A549 treated with DMSO at 1 μM for 4 hours (cell line): ENCODE measurements around the gene KRTAP4-3. TPM values are rescaled to one million over a fixed set of nuclear protein-coding genes. Genes with fewer than 3 reads are reported as not detected.

Source experiments
- total RNA-seq: library from RNA; stranded (reverse); fragments of 200-300 nt; extraction: Qiagen RNA extraction; gene quantifications from 5 replicates; pipeline ENCODE4 v1.2.3, GENCODE V29; 2022; ENCODE audit warnings: low read depth

KRTAP4-3 gene
- not detected in 5 replicates for total RNA-seq

DNA sequence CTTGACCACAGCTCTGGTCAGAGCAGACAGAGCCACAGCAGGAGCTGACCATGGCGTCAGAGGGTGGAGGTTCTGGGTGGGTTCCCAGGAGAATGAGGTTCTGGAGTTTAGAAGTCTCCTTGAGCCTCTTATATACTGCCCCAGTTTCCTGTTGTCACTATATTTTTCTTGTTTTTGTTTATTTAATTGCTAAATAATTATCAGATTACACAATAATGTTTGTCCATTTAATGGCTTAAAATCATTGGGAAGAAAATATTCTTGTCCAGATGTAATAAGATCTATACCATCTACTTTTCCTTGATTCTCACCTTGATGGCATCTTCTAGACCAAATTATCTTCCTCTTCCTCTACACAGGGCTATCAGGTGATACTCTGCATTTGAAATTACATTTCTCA lies at the start of gene KRTAP4-3:
Gene KRTAP4-3 (minus strand): TSS at position 101 of the 400 bp plus-strand sequence. CDS start 49 bp downstream, at position 52.

DNA sequence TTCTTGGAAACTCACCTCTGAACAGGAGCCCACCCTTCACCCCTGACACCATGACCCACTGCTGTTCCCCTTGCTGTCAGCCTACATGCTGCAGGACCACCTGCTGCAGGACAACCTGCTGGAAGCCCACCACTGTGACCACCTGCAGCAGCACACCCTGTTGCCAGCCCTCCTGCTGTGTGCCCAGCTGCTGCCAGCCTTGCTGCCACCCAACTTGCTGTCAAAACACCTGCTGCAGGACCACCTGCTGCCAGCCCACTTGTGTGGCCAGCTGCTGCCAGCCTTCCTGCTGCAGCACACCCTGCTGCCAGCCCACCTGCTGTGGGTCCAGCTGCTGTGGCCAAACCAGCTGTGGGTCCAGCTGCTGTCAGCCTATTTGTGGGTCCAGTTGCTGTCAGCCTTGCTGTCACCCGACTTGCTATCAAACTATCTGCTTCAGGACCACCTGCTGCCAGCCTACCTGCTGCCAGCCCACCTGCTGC lies 21.9 kb upstream of the KRTAP4-3 start, which contains the start of gene KRTAP9-1:
Gene KRTAP9-1 (plus strand): TSS at position 51 of the 482 bp plus-strand sequence. CDS start 0 bp downstream, at position 51.

DNA sequence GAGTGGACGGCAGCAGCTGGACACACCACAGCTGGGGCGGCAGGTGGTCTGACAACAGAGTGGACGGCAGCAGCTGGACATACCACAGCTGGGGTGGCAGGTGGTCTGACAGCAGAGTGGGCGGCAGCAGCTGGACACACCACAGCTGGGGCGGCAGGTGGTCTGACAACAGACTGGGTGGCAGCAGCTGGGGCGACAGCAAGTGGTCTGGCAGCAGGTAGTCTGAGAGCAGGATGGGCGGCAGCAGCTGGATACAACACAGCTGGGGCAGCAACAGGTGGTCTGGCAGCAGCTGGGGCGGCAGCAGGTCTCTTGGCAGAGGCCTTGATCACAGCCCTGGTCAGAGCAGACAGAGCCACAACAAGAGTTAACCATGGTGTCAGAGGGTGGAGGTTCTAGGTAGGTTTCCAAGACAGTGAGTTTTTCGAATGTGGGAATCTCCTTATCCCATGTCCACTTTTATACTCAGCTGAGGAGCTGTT lies 16.5 kb upstream of the KRTAP4-3 start, which contains the start of gene KRTAP4-1:
Gene KRTAP4-1 (minus strand): TSS at position 432 of the 482 bp plus-strand sequence. CDS start 57 bp downstream, at position 375.

DNA sequence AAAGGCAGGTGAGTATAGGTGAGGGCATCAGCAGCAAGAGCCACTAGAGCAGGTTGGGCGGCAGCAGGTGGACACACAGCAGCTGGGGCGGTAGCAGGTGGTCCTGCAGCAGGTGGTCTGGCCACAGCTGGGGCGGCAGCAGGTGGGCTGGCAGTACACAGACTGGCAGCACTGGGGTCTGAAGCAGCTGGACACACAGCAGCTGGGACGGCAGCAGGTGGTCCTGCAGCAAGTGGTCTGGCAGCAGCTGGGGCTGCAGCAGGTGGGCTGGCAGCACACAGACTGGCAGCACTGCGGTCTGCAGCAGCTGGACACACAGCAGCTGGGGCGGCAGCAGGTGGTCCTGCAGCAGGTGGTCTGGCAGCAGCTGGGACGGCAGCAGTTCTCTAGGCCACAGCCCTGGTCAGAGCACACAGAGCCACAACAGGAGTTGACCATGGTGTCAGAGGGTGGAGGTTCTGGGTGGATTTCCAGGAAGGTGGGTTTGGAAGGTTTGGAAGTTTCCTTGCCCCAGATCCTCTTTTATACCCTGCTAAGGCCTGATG lies 9.8 kb upstream of the KRTAP4-3 start, which contains the start of gene KRTAP4-2:
Gene KRTAP4-2 (minus strand): TSS at position 495 of the 545 bp plus-strand sequence. CDS start 57 bp downstream, at position 438.

DNA sequence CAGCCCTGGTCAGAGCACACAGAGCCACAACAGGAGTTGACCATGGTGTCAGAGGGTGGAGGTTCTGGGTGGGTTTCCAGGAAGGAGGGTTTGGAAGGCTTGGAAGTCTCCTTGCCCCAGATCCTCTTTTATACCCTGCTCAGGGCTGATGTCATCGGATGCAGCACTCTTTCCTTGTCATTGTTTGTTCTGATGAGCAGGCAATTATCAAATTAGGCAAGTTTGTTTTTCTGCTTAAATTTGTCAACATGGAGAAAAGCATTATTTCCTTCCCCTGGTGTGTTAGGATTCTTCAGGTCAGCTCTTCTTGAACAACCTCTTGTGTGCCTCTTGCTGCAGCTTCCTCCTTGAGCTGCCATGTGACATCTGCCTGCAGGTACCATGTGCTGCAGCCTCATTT lies 7.4 kb downstream of the KRTAP4-3 start, which contains the start of gene KRTAP4-4:
Gene KRTAP4-4 (minus strand): TSS at position 101 of the 400 bp plus-strand sequence. CDS start 57 bp downstream, at position 44.

DNA sequence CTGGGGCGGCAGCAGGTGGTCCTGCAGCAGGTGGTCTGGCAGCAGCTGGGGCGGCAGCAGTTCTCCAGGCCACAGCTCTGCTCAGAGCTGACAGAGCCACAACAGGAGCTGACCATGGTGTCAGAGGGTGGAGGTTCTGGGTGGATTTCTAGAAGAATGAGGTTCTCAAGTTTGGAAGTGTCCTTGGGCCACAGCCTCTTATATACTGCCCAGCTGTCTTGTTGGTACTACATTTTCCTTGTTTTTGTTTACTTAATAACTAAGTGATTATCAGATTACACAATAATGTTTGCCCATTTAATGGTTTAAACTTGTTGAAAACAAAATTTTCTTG lies 18.4 kb downstream of the KRTAP4-3 start, which contains the start of gene KRTAP4-5:
Gene KRTAP4-5 (minus strand): TSS at position 174 of the 334 bp plus-strand sequence. CDS start 58 bp downstream, at position 116.

DNA sequence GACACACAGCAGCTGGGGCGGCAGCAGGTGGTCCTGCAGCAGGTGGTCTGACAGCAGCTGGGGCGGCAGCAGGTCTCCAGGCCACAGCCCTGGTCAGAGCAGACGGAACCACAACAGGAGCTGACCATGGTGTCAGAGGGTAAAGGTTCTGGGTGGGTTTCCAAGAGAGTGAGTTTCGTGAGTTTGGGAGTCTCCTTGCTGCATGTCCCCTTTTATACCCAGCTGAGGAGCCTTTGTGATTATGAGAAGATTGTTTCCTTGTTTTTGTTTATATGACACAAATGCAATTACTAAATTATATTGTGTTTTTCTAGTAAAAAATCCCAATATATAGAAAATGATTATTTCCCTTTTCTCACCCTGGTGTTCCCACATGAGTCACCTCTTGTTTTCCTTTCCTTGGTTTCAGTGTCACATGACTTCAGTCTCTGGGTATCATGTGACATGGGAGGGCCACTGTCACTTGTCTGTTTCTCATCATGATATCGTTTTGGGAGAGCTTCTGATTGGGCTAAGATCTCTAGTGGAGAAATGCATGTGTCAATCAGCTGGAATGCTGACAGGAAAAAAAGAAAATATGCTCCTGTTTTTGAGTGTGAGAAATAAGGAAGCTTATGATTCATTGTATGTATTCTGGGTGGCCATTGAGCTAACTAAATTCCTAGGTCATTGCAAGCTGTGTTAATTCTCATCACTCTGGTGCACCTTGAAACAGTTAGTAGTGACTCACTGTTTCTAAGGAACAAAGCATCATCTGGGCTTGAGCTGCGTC lies 27.5 kb downstream of the KRTAP4-3 start, which contains the start of gene KRTAP4-6:
Gene KRTAP4-6 (minus strand): TSS at position 185 of the 772 bp plus-strand sequence. CDS start 57 bp downstream, at position 128.

DNA sequence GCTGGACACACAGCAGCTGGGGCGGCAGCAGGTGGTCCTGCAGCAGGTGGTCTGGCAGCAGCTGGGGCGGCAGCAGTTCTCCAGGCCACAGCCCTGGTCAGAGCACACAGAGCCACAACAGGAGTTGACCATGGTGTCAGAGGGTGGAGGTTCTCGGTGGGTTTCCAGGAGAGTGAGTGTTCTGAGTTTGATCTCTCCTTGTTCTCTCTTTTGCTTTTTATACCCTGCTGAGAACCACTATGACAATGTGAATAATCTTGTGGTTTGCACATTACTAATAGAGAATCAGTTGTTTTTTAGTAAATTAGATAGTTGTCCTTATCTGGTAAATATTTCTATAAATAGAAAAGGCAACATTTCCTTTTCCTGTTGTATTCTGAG lies 44.0 kb downstream of the KRTAP4-3 start, which contains the start of gene KRTAP4-12:
Gene KRTAP4-12 (minus strand): TSS at position 192 of the 381 bp plus-strand sequence. CDS start 60 bp downstream, at position 132.

DNA sequence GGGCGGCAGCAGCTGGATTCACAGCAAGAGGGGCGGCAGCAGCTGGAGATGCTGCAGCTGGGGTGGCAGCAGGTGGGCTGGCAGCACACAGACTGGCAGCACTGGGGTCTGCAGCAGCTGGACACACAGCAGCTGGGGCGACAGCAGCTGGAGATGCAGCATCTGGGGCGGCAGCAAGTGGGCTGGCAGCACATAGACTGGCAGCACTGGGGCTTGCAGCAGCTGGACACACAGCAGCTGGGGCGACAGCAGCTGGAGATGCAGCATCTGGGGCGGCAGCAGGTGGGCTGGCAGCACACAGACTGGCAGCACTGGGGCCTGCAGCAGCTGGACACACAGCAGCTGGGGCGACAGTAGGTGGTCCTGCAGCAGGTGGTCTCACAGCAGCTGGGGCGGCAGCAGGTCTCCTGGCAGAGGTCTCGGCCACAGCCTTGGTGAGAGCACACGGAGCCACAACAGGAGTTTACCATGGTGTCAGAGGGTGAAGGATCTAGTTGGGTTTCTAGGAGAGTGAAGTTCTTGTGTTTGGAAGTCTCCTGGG lies 50.1 kb downstream of the KRTAP4-3 start, which contains the start of gene KRTAP4-11:
Gene KRTAP4-11 (minus strand): TSS at position 528 of the 541 bp plus-strand sequence. CDS start 58 bp downstream, at position 470.

Other genes starting within 250 kb of the KRTAP4-3 start
- gene KRT23, start 230.6 kb downstream of the KRTAP4-3 start, total RNA-seq = 0.09 to 0.18 TPM (median 0.10 TPM) in 3 of 5 replicates, not detected in the others
- gene KRT39, start 201.3 kb downstream of the KRTAP4-3 start, total RNA-seq = not detected in 5 replicates
- gene KRT40, start 183.9 kb downstream of the KRTAP4-3 start, total RNA-seq = not detected in 5 replicates
- gene KRTAP3-3, start 174.1 kb downstream of the KRTAP4-3 start, total RNA-seq = not detected in 5 replicates
- 0.26 to 0.35 TPM (median 0.34 TPM) in 3 of 5 replicates, not detected in the others for gene KRTAP3-2, start 168.3 kb downstream of the KRTAP4-3 start, total RNA-seq
- not detected in 5 replicates for gene KRTAP3-1, start 159.1 kb downstream of the KRTAP4-3 start, total RNA-seq
- gene KRTAP1-5, start 141.0 kb downstream of the KRTAP4-3 start, total RNA-seq = 0.08 TPM in 1 of 5 replicates, not detected in the others
- gene KRTAP1-4, start 138.0 kb downstream of the KRTAP4-3 start, total RNA-seq = not detected in 5 replicates
- gene KRTAP1-3, start 133.3 kb downstream of the KRTAP4-3 start, total RNA-seq = not detected in 5 replicates
- not detected in 5 replicates for gene KRTAP1-1, start 126.8 kb downstream of the KRTAP4-3 start, total RNA-seq
- gene KRTAP2-1, start 120.9 kb downstream of the KRTAP4-3 start, total RNA-seq = not detected in 5 replicates
- gene KRTAP2-2, start 113.0 kb downstream of the KRTAP4-3 start, total RNA-seq = not detected in 5 replicates
- gene KRTAP2-3, start 108.1 kb downstream of the KRTAP4-3 start, total RNA-seq = 0.12 to 0.13 TPM in 2 of 5 replicates, not detected in the others
- not detected in 5 replicates for gene KRTAP2-4, start 102.3 kb downstream of the KRTAP4-3 start, total RNA-seq
- not detected in 5 replicates for gene KRTAP4-7, start 84.1 kb downstream of the KRTAP4-3 start, total RNA-seq
- not detected in 5 replicates for gene KRTAP4-8, start 70.1 kb downstream of the KRTAP4-3 start, total RNA-seq
- not detected in 5 replicates for gene KRTAP4-16, start 66.0 kb downstream of the KRTAP4-3 start, total RNA-seq
- gene KRTAP4-9, start 62.8 kb downstream of the KRTAP4-3 start, total RNA-seq = 0.20 TPM in 1 of 5 replicates, not detected in the others
- gene KRTAP4-11, start 49.8 kb downstream of the KRTAP4-3 start, total RNA-seq = not detected in 5 replicates
- gene KRTAP4-12, start 44.0 kb downstream of the KRTAP4-3 start, total RNA-seq = not detected in 5 replicates
- not detected in 5 replicates for gene KRTAP4-6, start 27.7 kb downstream of the KRTAP4-3 start, total RNA-seq
- not detected in 5 replicates for gene KRTAP4-5, start 18.4 kb downstream of the KRTAP4-3 start, total RNA-seq
- not detected in 5 replicates for gene KRTAP4-4, start 7.5 kb downstream of the KRTAP4-3 start, total RNA-seq
- gene KRTAP4-2, start 10.0 kb upstream of the KRTAP4-3 start, total RNA-seq = not detected in 5 replicates
- gene KRTAP4-1, start 16.7 kb upstream of the KRTAP4-3 start, total RNA-seq = 0.15 to 0.30 TPM (median 0.20 TPM) in 4 of 5 replicates, not detected in the other
- gene KRTAP9-1, start 21.7 kb upstream of the KRTAP4-3 start, total RNA-seq = not detected in 5 replicates
- gene KRTAP9-2, start 58.4 kb upstream of the KRTAP4-3 start, total RNA-seq = not detected in 5 replicates
- gene KRTAP9-3, start 64.2 kb upstream of the KRTAP4-3 start, total RNA-seq = not detected in 5 replicates
- not detected in 5 replicates for gene KRTAP9-8, start 69.8 kb upstream of the KRTAP4-3 start, total RNA-seq
- not detected in 5 replicates for gene KRTAP9-4, start 81.5 kb upstream of the KRTAP4-3 start, total RNA-seq
- gene KRTAP9-9, start 87.2 kb upstream of the KRTAP4-3 start, total RNA-seq = not detected in 5 replicates
- not detected in 5 replicates for gene KRTAP9-6, start 97.2 kb upstream of the KRTAP4-3 start, total RNA-seq
- gene KRTAP9-7, start 107.5 kb upstream of the KRTAP4-3 start, total RNA-seq = not detected in 5 replicates
- gene KRTAP29-1, start 134.6 kb upstream of the KRTAP4-3 start, total RNA-seq = not detected in 5 replicates
- gene KRTAP16-1, start 141.1 kb upstream of the KRTAP4-3 start, total RNA-seq = not detected in 5 replicates
- gene KRTAP17-1, start 147.5 kb upstream of the KRTAP4-3 start, total RNA-seq = not detected in 5 replicates
- gene KRT33A, start 182.6 kb upstream of the KRTAP4-3 start, total RNA-seq = not detected in 5 replicates
- gene KRT33B, start 201.6 kb upstream of the KRTAP4-3 start, total RNA-seq = 0.07 to 0.28 TPM (median 0.15 TPM) in 3 of 5 replicates, not detected in the others
- gene KRT34, start 214.1 kb upstream of the KRTAP4-3 start, total RNA-seq = 0.29 to 0.53 TPM (median 0.49 TPM) in 5 replicates
- not detected in 5 replicates for gene KRT31, start 229.4 kb upstream of the KRTAP4-3 start, total RNA-seq